Fibroblast of villous mesenchyme (primary cell): ENCODE results near the gene RPRD1A. TPM values are rescaled to one million over a fixed set of nuclear protein-coding genes. Genes with fewer than 3 reads are reported as not detected.
A peak's percentile ranks its signal among the peaks of the same experiment; 100 is the strongest.

Experiments used
- DNase-seq: peaks from one replicate; pipeline ENCODE4 v3.0.0-alpha.2; 2010; ENCODE audit warnings: low read depth
- H3K4me3 ChIP-seq: 2 replicates; pipeline ENCODE4 v1.5.1; 2011; ENCODE audit warnings: low read depth, mild to moderate bottlenecking, low read length
- CTCF ChIP-seq: IDR thresholded peaks from 2 replicates; pipeline ENCODE4 v1.5.1; 2012; ENCODE audit warnings: low read depth, mild to moderate bottlenecking, low read length; ENCODE audit not compliant: insufficient read depth
- total RNA-seq: library from RNA; depleted of rRNA; stranded (reverse); fragments of >200 nt; gene quantifications from 2 replicates; pipeline ENCODE4 v1.2.3, GENCODE V29; 2012

The RPRD1A gene
- total RNA-seq, 1 donor, result 70.4 TPM

- H3K4me3 ChIP-seq, result no peak overlapping the region
- DNase-seq, result no peak
- TF ChIP-seq CTCF, result no peak
These were observed 40.8 kb upstream of the RPRD1A start for GRCh38 chr18:36108196-36108595.

- no peak for TF ChIP-seq CTCF
- DNase-seq, result no peak
- no peak overlapping the region for H3K4me3 ChIP-seq
These were observed 40.1 kb upstream of the RPRD1A start for GRCh38 chr18:36107477-36107876.

- no peak for TF ChIP-seq CTCF
- no peak overlapping the region for H3K4me3 ChIP-seq
- no peak for DNase-seq
These were observed 37.4 kb upstream of the RPRD1A start for GRCh38 chr18:36104749-36105148.

- no peak for DNase-seq
- no peak overlapping the region for H3K4me3 ChIP-seq
- no peak for TF ChIP-seq CTCF
These were observed 34.6 kb upstream of the RPRD1A start for GRCh38 chr18:36101943-36102342.

- no peak for TF ChIP-seq CTCF
- DNase-seq, result peak; percentile 91
- H3K4me3 ChIP-seq, result no peak overlapping the region
These were observed 32.0 kb upstream of the RPRD1A start for GRCh38 chr18:36099311-36099710.

- H3K4me3 ChIP-seq, result no peak overlapping the region
- no peak for TF ChIP-seq CTCF
- DNase-seq, result no peak
These were observed 29.6 kb upstream of the RPRD1A start for GRCh38 chr18:36096955-36097354.

GRCh38 chr18:36095936-36096519 lies 28.7 kb upstream of the RPRD1A start:
- peak; percentile 85 for DNase-seq
- peak; percentile 53 for TF ChIP-seq CTCF
- H3K4me3 ChIP-seq, result no peak overlapping the region
